ENCODE data around the gene MUS81. TPM values are rescaled to one million over a fixed set of nuclear protein-coding genes. Genes with fewer than 3 reads are reported as not detected.

The MUS81 gene
- total RNA-seq, 1 donor from 2014 or later, result 49.4 TPM

DNA sequence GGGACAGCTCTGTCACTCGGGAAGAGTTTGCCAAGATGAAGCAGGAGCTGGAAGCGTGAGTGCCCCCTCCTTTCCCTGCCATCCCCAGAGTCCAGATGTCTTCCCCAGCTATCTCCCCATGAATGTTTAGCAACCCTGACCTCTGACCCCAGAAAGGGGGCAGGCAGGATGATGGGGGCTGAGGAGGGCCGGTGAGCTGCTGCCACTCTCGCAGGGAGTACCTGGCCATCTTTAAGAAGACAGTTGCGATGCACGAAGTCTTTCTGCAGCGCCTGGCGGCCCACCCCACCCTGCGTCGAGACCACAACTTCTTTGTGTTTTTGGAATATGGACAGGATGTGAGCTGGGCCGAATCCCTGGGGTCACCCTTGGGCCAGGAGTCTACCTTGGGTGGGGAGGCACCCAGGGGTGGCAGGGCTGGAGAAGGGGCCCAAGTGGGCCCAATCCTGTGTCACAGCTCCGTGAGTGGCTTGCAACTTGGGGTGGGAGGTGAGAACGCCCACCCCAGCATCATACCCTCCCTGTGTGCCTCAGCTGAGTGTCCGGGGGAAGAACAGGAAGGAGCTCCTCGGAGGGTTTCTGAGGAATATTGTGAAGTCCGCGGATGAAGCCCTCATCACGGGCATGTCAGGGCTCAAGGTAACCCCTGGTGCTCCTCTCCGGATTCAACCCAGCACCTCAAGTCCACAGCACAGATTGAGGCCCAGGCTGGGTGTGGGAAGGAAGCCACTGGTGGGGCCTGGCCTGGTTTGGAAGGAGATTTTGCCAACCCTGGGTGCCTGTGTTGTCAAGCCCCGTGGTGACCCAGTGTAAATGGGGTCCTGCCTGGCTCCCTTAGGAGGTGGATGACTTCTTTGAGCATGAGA is 9.8 kb upstream of the MUS81 start:
- no peak for TF ChIP-seq CTCF (IDR thresholded peaks at IDR 0.05)
- H3K4me3 ChIP-seq, result no peak overlapping the region
- no peaks in the 10 kb centered on the region for H3K27me3 ChIP-seq
- peaks cover 40% of the 10 kb centered on the region for H3K36me3 ChIP-seq
- intact Hi-C loops (cut with DNase I), result no loop called here
- DNase-seq, result peak; percentile 60
- no peak for ATAC-seq
- H3K9me3 ChIP-seq, result no peaks in the 10 kb centered on the region
- H3K4me1 ChIP-seq, result no peaks in the 10 kb centered on the region
- no peak overlapping the region for H3K27ac ChIP-seq

DNA sequence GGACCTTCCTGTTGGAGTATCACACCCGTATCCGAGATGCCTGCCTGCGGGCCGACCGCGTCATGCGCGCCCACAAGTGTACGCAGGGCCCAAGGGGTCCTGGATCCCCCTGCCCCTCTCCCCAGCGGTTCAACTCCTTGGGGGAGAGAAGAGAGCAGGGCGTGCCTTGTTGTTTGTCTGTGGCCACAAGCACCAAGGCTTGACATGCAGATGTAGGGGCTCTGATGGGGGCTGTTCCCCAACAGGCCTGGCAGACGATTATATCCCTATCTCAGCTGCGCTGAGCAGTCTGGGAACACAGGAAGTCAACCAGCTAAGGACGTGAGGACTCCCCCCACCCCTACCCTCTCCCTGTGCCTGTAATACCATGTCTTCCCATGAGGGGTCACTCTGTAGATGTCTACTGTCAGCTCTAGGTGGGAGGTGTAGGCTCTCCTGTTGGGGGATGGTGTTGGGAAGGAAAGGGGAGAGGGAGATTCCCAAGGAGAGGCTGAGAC is 9.1 kb upstream of the MUS81 start:
- Histone ChIP-seq H3K9me3 (no peaks in the 10 kb centered on the region), H3K4me1 (peaks cover 4% of the 10 kb centered on the region), H3K27ac (no peak overlapping the region), H3K27me3 (no peaks in the 10 kb centered on the region), H3K36me3 (peaks cover 47% of the 10 kb centered on the region), H3K4me3 (no peak overlapping the region)
- DNase-seq (no peak), ATAC-seq (peak; percentile 34)
- intact Hi-C loops (cut with DNase I), result no loop called here
- peak; percentile 37 for TF ChIP-seq CTCF (IDR thresholded peaks at IDR 0.05)

DNA sequence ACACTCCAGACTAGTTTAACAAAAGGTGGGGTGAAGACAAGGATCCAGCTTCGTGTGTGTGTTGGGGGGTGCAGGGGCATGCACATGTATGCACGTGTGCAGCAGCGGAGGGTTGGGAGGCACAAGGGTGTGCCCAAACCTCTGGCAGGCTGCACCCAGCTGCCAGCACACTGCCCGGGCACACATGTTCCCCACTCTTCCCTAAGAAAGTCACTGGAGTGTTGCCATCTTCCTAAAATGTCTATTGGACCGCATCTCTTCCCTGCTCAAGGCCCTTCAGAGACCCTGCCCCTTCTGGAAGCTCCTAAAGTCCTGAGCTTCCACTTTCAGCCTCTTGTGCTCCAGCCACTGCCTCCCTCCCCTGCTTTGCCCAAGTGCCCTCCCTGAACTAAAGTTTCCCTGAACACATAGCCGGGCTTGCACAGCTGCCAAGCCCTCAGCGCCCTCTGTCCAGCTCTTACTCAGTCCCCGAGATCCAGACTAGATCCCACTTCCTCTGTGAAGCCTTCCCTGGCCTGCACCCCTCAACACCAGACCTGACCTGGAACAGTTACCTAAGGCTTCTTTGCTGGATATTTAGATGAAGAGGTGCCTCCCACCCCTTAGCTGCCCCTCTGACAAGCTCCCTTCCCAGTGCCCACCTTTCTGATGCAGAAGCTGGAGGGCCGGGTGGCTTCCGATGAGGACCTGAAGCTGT is 8.3 kb upstream of the MUS81 start:
- H3K4me1 ChIP-seq, result peaks cover 8% of the 10 kb centered on the region
- intact Hi-C loops (cut with DNase I), result no loop called here
- H3K4me3 ChIP-seq, result no peak overlapping the region
- peak; percentile 57 for DNase-seq
- H3K27ac ChIP-seq, result no peak overlapping the region
- ATAC-seq, result no peak
- no peaks in the 10 kb centered on the region for H3K9me3 ChIP-seq
- no peak for TF ChIP-seq CTCF (IDR thresholded peaks at IDR 0.05)
- peaks cover 48% of the 10 kb centered on the region for H3K36me3 ChIP-seq
- no peaks in the 10 kb centered on the region for H3K27me3 ChIP-seq

DNA sequence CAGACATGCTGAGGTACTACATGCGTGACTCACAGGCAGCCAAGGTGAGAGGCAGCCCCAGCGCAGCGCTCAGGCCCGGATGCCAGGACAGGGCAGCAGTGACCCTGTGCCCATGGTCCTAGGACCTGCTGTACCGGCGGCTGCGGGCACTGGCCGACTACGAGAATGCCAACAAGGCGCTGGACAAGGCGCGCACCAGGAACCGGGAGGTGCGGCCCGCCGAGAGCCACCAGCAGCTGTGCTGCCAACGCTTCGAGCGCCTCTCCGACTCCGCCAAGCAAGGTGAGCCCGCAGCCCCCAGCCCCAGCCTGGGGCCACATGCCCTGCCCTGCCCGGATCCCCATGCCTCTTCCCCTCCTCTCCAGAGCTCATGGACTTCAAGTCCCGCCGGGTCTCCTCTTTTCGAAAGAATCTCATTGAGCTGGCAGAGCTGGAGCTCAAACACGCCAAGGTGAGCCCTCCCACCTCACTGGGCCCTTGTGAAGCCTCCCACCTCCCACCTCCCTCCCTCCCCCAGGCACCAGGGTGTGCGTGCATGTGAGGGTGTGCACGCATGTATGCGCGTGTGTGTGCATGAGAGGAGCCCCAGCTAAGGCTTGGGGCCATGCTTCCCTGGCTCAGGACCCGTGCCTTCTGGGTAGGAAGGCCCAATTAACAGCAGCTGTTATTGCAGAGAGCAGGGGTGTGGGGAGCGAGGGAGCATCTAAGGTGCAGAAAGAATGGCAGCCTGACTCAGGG is 7.6 kb upstream of the MUS81 start:
- H3K4me1 ChIP-seq, result peaks cover 8% of the 10 kb centered on the region
- peaks cover 48% of the 10 kb centered on the region for H3K36me3 ChIP-seq
- ATAC-seq (no peak), DNase-seq (peak; percentile 58)
- H3K27me3 ChIP-seq, result no peaks in the 10 kb centered on the region
- no peak for TF ChIP-seq CTCF (IDR thresholded peaks at IDR 0.05)
- no peak overlapping the region for H3K4me3 ChIP-seq
- no peak overlapping the region for H3K27ac ChIP-seq
- H3K9me3 ChIP-seq, result no peaks in the 10 kb centered on the region
- intact Hi-C loops (cut with DNase I), result no loop called here

DNA sequence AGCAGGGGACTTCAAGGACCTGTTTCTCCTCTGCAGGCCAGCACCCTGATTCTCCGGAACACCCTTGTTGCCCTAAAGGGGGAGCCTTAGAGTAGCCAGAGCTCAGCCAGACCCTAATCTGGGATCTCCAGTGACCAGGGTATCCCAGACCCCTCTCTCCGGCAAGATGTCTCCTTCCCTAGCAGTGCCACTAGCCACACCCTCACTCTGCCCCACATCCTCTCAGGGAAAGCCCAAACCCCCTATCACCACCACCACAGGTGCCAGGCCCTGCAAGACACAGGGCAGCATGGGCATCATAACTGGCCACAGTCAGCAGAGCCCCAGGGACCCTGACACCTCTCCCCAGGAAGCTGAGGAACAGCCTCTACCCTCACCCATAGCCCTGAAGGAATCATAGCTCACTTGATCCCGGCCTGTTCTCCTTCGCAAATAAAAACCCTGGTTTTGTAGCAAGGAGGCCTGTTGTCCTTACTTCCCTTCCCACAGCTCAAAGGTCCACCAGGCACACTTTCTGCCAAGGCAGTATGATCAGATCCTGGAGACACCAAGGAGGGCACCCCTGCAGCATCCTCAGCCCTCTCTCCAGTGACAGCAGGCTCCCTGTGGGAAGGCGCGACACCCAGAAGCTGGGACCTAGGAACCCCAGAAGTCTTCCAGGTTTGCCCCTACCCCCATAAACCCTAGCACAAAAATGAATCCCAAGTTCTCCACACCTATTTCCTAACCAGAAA is 6.8 kb upstream of the MUS81 start:
- Histone ChIP-seq H3K27ac (no peak overlapping the region), H3K4me1 (peaks cover 8% of the 10 kb centered on the region), H3K4me3 (no peak overlapping the region), H3K9me3 (no peaks in the 10 kb centered on the region), H3K27me3 (no peaks in the 10 kb centered on the region), H3K36me3 (peaks cover 48% of the 10 kb centered on the region)
- ATAC-seq (no peak), DNase-seq (peak; percentile 34)
- TF ChIP-seq CTCF (IDR thresholded peaks at IDR 0.05), result no peak
- intact Hi-C loops (cut with DNase I), result no loop called here
